ENCODE data around the gene CISH.

CISH gene

GRCh38 chr3:50648944-50649343 lies 37.4 kb upstream of the CISH start:
- no peak for TF ChIP-seq CTCF (IDR thresholded peaks at IDR 0.05; ENCODE audit: low read depth, low read length)

GRCh38 chr3:50648313-50648712 lies 36.7 kb upstream of the CISH start:
- DNase-seq (ENCODE audit: extremely low read depth, low read depth) = no peak
- no peak for TF ChIP-seq CTCF (IDR thresholded peaks at IDR 0.05; ENCODE audit: low read depth, low read length)

More at GRCh38 chr3:50648944-50649343, 37.4 kb upstream of the CISH start:
- DNase-seq (ENCODE audit: extremely low read depth, low read depth) = no peak

GRCh38 chr3:50645378-50645777 lies 33.8 kb upstream of the CISH start:
- TF ChIP-seq CTCF (IDR thresholded peaks at IDR 0.05; ENCODE audit: low read depth, low read length) = no peak
- DNase-seq (ENCODE audit: extremely low read depth, low read depth) = no peak

- no peak for TF ChIP-seq CTCF (IDR thresholded peaks at IDR 0.05; ENCODE audit: low read depth, low read length)
- DNase-seq (ENCODE audit: extremely low read depth, low read depth) = no peak
Measured at GRCh38 chr3:50644561-50644960, 33.0 kb upstream of the CISH start.

GRCh38 chr3:50642382-50642781 lies 30.8 kb upstream of the CISH start:
- DNase-seq (ENCODE audit: extremely low read depth, low read depth) = no peak
- no peak for TF ChIP-seq CTCF (IDR thresholded peaks at IDR 0.05; ENCODE audit: low read depth, low read length)

- no peak for TF ChIP-seq CTCF (IDR thresholded peaks at IDR 0.05; ENCODE audit: low read depth, low read length)
- DNase-seq (ENCODE audit: extremely low read depth, low read depth) = no peak
Measured at GRCh38 chr3:50639055-50639494, 27.5 kb upstream of the CISH start.

GRCh38 chr3:50637945-50638344 lies 26.4 kb upstream of the CISH start:
- TF ChIP-seq CTCF (IDR thresholded peaks at IDR 0.05; ENCODE audit: low read depth, low read length) = no peak

More at GRCh38 chr3:50637945-50638344, 26.4 kb upstream of the CISH start:
- no peak for DNase-seq (ENCODE audit: extremely low read depth, low read depth)
